ENCODE data around the gene TKFC. TPM values are rescaled to one million over a fixed set of nuclear protein-coding genes. Genes with fewer than 3 reads are reported as not detected.

The TKFC gene
- total RNA-seq, 4 donors from 2014 or later, result 38.6 to 55.3 (median 47.8) TPM

DNA sequence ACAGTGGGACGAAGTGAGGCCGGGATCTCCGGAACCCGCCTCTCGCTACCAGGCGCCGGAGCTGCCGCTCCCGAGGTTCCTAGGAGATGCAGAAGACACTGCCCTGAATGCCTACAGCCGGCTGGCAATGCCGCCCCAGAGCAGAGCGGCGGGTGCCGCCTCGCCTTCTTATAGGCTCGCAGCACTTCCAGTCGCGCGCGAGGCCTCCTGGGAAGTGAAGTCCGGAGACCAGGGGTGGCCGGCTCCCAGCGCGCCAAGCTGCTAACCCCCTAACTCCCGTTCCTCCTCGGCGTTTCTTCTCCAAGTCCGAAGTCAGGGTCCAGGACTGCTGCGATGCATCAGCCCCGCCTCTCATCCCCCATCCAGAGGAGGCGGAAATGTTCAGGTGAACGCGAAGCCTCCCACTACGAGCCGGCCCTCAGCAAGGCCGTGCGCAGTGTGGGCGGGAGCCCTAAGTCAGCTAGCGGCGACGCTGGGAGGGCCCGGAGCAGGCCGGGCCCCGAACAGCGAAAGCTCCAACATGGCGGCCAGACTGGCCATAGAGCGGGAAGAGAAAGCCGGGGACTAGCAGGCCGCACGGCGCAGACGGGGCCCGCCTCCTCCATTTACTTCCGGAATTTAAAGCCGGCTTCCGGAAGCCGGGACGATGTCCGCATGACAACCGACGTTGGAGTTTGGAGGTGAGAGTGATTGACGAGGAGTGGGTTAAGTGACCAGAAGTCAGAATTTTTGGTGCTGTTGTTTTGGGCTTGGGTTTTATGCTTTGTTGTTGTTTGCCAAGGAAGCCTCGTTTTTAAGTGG lies 28.9 kb downstream of the TKFC start, which contains the start of the genes CYB561A3 and TMEM138:
Gene CYB561A3 (minus strand): TSS at position 142 of the 801 bp plus-strand sequence. CDS start 5,169 bp downstream, outside the sequence.
Gene TMEM138 (plus strand): TSS at position 634 of the 801 bp plus-strand sequence. CDS start 2,017 bp downstream, outside the sequence.
- H3K4me3 ChIP-seq, result peak within 1 kb of the TSS; percentile 68
- 0% methylated on average over 27 of the region's 63 CpGs for WGBS
- H3K4me1 ChIP-seq, result peaks cover 46% of the 10 kb centered on the region
- TF ChIP-seq, protein P1, sequence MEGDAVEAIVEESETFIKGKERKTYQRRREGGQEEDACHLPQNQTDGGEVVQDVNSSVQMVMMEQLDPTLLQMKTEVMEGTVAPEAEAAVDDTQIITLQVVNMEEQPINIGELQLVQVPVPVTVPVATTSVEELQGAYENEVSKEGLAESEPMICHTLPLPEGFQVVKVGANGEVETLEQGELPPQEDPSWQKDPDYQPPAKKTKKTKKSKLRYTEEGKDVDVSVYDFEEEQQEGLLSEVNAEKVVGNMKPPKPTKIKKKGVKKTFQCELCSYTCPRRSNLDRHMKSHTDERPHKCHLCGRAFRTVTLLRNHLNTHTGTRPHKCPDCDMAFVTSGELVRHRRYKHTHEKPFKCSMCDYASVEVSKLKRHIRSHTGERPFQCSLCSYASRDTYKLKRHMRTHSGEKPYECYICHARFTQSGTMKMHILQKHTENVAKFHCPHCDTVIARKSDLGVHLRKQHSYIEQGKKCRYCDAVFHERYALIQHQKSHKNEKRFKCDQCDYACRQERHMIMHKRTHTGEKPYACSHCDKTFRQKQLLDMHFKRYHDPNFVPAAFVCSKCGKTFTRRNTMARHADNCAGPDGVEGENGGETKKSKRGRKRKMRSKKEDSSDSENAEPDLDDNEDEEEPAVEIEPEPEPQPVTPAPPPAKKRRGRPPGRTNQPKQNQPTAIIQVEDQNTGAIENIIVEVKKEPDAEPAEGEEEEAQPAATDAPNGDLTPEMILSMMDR (IDR thresholded peaks at IDR 0.05), result no peak
- peak in 2 of 3 donors; percentile 67 to 87 for TF ChIP-seq POLR2AphosphoS5 (IDR thresholded peaks at IDR 0.05)
- peak; percentile 60 to 73 for TF ChIP-seq POLR2A (IDR thresholded peaks at IDR 0.05)
- no peak for TF ChIP-seq EP300 (IDR thresholded peaks at IDR 0.05)
- peak; percentile 94 to 96 for DNase-seq (ENCODE audit: low spot score in 2 of 2)
- peak within 1 kb of the TSS; percentile 98 for H3K27ac ChIP-seq
- peaks cover 28% of the 10 kb centered on the region for H3K36me3 ChIP-seq
- no peaks in the 10 kb centered on the region for H3K27me3 ChIP-seq
- H3K9me3 ChIP-seq, result no peaks in the 10 kb centered on the region

GRCh38 chr11:61362542-61362875 lies 29.5 kb downstream of the TKFC start:
- WGBS, result 0% methylated on average over 11 of the region's 12 CpGs
- DNase-seq (ENCODE audit: low spot score in 2 of 2), result no peak

GRCh38 chr11:61364012-61364675 lies 31.1 kb downstream of the TKFC start:
- Histone ChIP-seq H3K36me3 (peaks cover 49% of the 10 kb centered on the region), H3K27me3 (no peaks in the 10 kb centered on the region), H3K4me1 (peaks cover 54% of the 10 kb centered on the region), H3K4me3 (no peak overlapping the region), H3K27ac (no peak overlapping the region), H3K9me3 (no peaks in the 10 kb centered on the region)
- no peak for TF ChIP-seq POLR2AphosphoS5 (IDR thresholded peaks at IDR 0.05)
- no peak for TF ChIP-seq POLR2A (IDR thresholded peaks at IDR 0.05)
- TF ChIP-seq EP300 (IDR thresholded peaks at IDR 0.05), result no peak
- TF ChIP-seq, protein P1 (IDR thresholded peaks at IDR 0.05), result no peak
- DNase-seq (ENCODE audit: low spot score in 2 of 2), result no peak
- 87% methylated on average over 5 of the region's 5 CpGs for WGBS

More at GRCh38 chr11:61362542-61362875, 29.5 kb downstream of the TKFC start:
- no peak for TF ChIP-seq POLR2A (IDR thresholded peaks at IDR 0.05)
- no peak for TF ChIP-seq POLR2AphosphoS5 (IDR thresholded peaks at IDR 0.05)
- TF ChIP-seq, protein P1 (IDR thresholded peaks at IDR 0.05), result no peak
- no peak for TF ChIP-seq EP300 (IDR thresholded peaks at IDR 0.05)
- Histone ChIP-seq H3K36me3 (peaks cover 34% of the 10 kb centered on the region), H3K27me3 (no peaks in the 10 kb centered on the region), H3K4me3 (peak overlapping the region; percentile 68), H3K27ac (peak overlapping the region; percentile 98), H3K4me1 (peaks cover 46% of the 10 kb centered on the region), H3K9me3 (no peaks in the 10 kb centered on the region)

DNA sequence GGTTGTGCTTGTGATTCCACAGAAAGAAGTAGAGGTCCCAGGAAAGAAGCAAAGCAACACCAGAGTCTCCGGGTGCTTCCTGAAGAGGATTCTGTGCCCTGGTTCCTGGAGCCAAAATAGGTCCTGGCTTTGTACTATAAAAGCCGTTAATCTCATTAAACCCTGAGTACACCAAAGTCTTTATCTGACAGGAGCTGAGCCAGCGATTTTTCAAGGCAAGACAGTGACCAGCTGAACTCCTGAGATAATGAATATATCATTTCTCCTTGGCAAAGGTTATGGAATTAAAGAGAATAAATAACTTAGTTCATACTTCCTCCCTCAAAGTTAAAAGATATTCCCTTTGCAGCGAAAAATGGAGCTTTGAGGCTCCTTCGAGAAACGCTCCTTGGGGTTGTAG lies 34.4 kb downstream of the TKFC start:
- H3K9me3 ChIP-seq, result no peaks in the 10 kb centered on the region
- no peak overlapping the region for H3K27ac ChIP-seq
- peaks cover 48% of the 10 kb centered on the region for H3K4me1 ChIP-seq
- H3K27me3 ChIP-seq, result no peaks in the 10 kb centered on the region
- no peak for DNase-seq (ENCODE audit: low spot score in 2 of 2)
- TF ChIP-seq EP300 (IDR thresholded peaks at IDR 0.05), result no peak
- peaks cover 60% of the 10 kb centered on the region for H3K36me3 ChIP-seq
- 82% methylated on average over 6 of the region's 6 CpGs for WGBS
- no peak overlapping the region for H3K4me3 ChIP-seq

DNA sequence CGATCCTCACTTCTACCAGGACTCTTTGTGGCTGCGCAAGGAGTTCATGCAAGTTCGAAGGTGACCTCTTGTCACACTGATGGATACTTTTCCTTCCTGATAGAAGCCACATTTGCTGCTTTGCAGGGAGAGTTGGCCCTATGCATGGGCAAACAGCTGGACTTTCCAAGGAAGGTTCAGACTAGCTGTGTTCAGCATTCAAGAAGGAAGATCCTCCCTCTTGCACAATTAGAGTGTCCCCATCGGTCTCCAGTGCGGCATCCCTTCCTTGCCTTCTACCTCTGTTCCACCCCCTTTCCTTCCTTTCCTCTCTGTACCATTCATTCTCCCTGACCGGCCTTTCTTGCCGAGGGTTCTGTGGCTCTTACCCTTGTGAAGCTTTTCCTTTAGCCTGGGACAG lies 35.6 kb downstream of the TKFC start:
- peaks cover 60% of the 10 kb centered on the region for H3K36me3 ChIP-seq
- H3K27me3 ChIP-seq, result no peaks in the 10 kb centered on the region
- no peaks in the 10 kb centered on the region for H3K9me3 ChIP-seq
- peak overlapping the region; percentile 85 for H3K27ac ChIP-seq
- peaks cover 36% of the 10 kb centered on the region for H3K4me1 ChIP-seq
- WGBS, result 97% methylated on average over 7 of the region's 7 CpGs
- H3K4me3 ChIP-seq, result no peak overlapping the region
- DNase-seq (ENCODE audit: low spot score in 2 of 2), result no peak
- no peak for TF ChIP-seq POLR2AphosphoS5 (IDR thresholded peaks at IDR 0.05)
- no peak for TF ChIP-seq POLR2A (IDR thresholded peaks at IDR 0.05)
- no peak for TF ChIP-seq EP300 (IDR thresholded peaks at IDR 0.05)
- TF ChIP-seq, protein P1 (IDR thresholded peaks at IDR 0.05), result no peak
